ENCODE measurements around the gene OR10AD1. TPM values are rescaled to one million over a fixed set of nuclear protein-coding genes. Genes with fewer than 3 reads are reported as not detected.

Gene OR10AD1
- total and polyA plus RNA-seq, 9 of the 15 experiments (the other 6 are each of a cell fraction or from before 2014, with no cell fraction given) = not detected

DNA sequence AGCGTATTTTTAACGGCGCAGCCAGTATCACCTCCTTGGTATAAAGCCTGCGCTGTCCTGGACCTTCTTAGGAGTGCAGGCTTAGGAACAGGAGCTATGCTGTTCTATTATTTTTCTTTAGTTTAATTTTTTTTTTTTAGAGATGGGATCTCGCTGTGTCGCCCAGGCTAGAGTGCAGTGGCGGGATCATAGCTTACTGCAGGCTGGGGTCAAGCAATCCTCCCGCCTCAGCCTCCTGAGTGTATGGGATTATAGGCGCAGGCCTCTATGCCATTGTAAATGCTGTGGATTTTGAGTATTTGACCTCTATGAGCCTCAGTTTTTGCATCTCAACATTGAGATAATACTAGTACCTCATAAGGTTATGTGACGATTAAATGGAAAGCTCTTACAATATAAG lies 4.1 kb downstream of the OR10AD1 start (continued):
- TF ChIP-seq SMARCA5 (IDR thresholded peaks at IDR 0.05) = 0 out of 2 replicates have a peak, but pooled peaks have one; percentile 22
- no peak for TF ChIP-seq WHSC1 (IDR thresholded peaks at IDR 0.05; ENCODE audit: low read length)
- no peak for TF ChIP-seq MTA3 (IDR thresholded peaks at IDR 0.05; ENCODE audit: borderline replicate concordance)
- TF ChIP-seq SREBF1 (IDR thresholded peaks at IDR 0.05; ENCODE audit: borderline replicate concordance, low read depth, low read length) = no peak
- TF ChIP-seq NR2C2 (CRISPR knock-in tag; IDR thresholded peaks at IDR 0.05) = no peak
- TF ChIP-seq NR2C2 (tag; IDR thresholded peaks at IDR 0.05) = no peak
- no peak for TF ChIP-seq ZNF224 (CRISPR knock-in tag; IDR thresholded peaks at IDR 0.05)
- TF ChIP-seq, protein P1, sequence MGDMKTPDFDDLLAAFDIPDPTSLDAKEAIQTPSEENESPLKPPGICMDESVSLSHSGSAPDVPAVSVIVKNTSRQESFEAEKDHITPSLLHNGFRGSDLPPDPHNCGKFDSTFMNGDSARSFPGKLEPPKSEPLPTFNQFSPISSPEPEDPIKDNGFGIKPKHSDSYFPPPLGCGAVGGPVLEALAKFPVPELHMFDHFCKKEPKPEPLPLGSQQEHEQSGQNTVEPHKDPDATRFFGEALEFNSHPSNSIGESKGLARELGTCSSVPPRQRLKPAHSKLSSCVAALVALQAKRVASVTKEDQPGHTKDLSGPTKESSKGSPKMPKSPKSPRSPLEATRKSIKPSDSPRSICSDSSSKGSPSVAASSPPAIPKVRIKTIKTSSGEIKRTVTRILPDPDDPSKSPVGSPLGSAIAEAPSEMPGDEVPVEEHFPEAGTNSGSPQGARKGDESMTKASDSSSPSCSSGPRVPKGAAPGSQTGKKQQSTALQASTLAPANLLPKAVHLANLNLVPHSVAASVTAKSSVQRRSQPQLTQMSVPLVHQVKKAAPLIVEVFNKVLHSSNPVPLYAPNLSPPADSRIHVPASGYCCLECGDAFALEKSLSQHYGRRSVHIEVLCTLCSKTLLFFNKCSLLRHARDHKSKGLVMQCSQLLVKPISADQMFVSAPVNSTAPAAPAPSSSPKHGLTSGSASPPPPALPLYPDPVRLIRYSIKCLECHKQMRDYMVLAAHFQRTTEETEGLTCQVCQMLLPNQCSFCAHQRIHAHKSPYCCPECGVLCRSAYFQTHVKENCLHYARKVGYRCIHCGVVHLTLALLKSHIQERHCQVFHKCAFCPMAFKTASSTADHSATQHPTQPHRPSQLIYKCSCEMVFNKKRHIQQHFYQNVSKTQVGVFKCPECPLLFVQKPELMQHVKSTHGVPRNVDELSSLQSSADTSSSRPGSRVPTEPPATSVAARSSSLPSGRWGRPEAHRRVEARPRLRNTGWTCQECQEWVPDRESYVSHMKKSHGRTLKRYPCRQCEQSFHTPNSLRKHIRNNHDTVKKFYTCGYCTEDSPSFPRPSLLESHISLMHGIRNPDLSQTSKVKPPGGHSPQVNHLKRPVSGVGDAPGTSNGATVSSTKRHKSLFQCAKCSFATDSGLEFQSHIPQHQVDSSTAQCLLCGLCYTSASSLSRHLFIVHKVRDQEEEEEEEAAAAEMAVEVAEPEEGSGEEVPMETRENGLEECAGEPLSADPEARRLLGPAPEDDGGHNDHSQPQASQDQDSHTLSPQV (IDR thresholded peaks at IDR 0.05) = 0 out of 2 replicates have a peak, but pooled peaks have one; percentile 14
- TF ChIP-seq TARDBP (IDR thresholded peaks at IDR 0.05) = no peak
- no peak for TF ChIP-seq NCOA2 (IDR thresholded peaks at IDR 0.05; ENCODE audit: partially characterized antibody in 2 of 2)
- TF ChIP-seq, protein P2, sequence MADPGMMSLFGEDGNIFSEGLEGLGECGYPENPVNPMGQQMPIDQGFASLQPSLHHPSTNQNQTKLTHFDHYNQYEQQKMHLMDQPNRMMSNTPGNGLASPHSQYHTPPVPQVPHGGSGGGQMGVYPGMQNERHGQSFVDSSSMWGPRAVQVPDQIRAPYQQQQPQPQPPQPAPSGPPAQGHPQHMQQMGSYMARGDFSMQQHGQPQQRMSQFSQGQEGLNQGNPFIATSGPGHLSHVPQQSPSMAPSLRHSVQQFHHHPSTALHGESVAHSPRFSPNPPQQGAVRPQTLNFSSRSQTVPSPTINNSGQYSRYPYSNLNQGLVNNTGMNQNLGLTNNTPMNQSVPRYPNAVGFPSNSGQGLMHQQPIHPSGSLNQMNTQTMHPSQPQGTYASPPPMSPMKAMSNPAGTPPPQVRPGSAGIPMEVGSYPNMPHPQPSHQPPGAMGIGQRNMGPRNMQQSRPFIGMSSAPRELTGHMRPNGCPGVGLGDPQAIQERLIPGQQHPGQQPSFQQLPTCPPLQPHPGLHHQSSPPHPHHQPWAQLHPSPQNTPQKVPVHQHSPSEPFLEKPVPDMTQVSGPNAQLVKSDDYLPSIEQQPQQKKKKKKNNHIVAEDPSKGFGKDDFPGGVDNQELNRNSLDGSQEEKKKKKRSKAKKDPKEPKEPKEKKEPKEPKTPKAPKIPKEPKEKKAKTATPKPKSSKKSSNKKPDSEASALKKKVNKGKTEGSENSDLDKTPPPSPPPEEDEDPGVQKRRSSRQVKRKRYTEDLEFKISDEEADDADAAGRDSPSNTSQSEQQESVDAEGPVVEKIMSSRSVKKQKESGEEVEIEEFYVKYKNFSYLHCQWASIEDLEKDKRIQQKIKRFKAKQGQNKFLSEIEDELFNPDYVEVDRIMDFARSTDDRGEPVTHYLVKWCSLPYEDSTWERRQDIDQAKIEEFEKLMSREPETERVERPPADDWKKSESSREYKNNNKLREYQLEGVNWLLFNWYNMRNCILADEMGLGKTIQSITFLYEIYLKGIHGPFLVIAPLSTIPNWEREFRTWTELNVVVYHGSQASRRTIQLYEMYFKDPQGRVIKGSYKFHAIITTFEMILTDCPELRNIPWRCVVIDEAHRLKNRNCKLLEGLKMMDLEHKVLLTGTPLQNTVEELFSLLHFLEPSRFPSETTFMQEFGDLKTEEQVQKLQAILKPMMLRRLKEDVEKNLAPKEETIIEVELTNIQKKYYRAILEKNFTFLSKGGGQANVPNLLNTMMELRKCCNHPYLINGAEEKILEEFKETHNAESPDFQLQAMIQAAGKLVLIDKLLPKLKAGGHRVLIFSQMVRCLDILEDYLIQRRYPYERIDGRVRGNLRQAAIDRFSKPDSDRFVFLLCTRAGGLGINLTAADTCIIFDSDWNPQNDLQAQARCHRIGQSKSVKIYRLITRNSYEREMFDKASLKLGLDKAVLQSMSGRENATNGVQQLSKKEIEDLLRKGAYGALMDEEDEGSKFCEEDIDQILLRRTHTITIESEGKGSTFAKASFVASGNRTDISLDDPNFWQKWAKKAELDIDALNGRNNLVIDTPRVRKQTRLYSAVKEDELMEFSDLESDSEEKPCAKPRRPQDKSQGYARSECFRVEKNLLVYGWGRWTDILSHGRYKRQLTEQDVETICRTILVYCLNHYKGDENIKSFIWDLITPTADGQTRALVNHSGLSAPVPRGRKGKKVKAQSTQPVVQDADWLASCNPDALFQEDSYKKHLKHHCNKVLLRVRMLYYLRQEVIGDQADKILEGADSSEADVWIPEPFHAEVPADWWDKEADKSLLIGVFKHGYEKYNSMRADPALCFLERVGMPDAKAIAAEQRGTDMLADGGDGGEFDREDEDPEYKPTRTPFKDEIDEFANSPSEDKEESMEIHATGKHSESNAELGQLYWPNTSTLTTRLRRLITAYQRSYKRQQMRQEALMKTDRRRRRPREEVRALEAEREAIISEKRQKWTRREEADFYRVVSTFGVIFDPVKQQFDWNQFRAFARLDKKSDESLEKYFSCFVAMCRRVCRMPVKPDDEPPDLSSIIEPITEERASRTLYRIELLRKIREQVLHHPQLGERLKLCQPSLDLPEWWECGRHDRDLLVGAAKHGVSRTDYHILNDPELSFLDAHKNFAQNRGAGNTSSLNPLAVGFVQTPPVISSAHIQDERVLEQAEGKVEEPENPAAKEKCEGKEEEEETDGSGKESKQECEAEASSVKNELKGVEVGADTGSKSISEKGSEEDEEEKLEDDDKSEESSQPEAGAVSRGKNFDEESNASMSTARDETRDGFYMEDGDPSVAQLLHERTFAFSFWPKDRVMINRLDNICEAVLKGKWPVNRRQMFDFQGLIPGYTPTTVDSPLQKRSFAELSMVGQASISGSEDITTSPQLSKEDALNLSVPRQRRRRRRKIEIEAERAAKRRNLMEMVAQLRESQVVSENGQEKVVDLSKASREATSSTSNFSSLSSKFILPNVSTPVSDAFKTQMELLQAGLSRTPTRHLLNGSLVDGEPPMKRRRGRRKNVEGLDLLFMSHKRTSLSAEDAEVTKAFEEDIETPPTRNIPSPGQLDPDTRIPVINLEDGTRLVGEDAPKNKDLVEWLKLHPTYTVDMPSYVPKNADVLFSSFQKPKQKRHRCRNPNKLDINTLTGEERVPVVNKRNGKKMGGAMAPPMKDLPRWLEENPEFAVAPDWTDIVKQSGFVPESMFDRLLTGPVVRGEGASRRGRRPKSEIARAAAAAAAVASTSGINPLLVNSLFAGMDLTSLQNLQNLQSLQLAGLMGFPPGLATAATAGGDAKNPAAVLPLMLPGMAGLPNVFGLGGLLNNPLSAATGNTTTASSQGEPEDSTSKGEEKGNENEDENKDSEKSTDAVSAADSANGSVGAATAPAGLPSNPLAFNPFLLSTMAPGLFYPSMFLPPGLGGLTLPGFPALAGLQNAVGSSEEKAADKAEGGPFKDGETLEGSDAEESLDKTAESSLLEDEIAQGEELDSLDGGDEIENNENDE (IDR thresholded peaks at IDR 0.05; ENCODE audit: low read depth, low read length) = no peak
- no peak for TF ChIP-seq ZNF445 (CRISPR knock-in tag; IDR thresholded peaks at IDR 0.05; ENCODE audit: low read depth)
- peak; percentile 90 for TF ChIP-seq ZNF121 (CRISPR knock-in tag; conservative IDR thresholded peaks at IDR 0.05)
- TF ChIP-seq SAFB (IDR thresholded peaks at IDR 0.05; ENCODE audit: borderline replicate concordance, low read depth, low read length) = no peak

Measured in K562 (cell line).